ENCODE results near the gene PTPRN2. TPM values are rescaled to one million over a fixed set of nuclear protein-coding genes. Genes with fewer than 3 reads are reported as not detected.

The PTPRN2 gene
- total and polyA plus RNA-seq, 2 donors (not counting 1 experiment from before 2014, with no cell fraction given): 0.54 to 1.2 TPM

- peaks cover 8% of the 10 kb centered on the region for H3K9me3 ChIP-seq (ENCODE audit: control insufficient read depth, insufficient read depth, low read depth, low read length)
- H2AFZ ChIP-seq (ENCODE audit: low read length): no peak overlapping the region
- H3K4me3 ChIP-seq (replicated peaks in 1 of 4; ENCODE audit: control extremely low read depth in 1 of 4, insufficient read depth in 1 of 4, low read depth in 3 of 4, low read length in 4 of 4): no peak overlapping the region
- H3K27me3 ChIP-seq (ENCODE audit: control insufficient read depth, insufficient read depth, low read length): no peaks in the 10 kb centered on the region
- H3K4me2 ChIP-seq (ENCODE audit: extremely low read depth, insufficient read depth, low read length): no peak overlapping the region
- H3K79me2 ChIP-seq (ENCODE audit: control insufficient read depth, insufficient read depth, low read length): no peaks in the 10 kb centered on the region
- no peaks in the 10 kb centered on the region for H3K36me3 ChIP-seq (ENCODE audit: control insufficient read depth, insufficient read depth, low read length)
- no peaks in the 10 kb centered on the region for H4K20me1 ChIP-seq (ENCODE audit: control insufficient read depth, extremely low read depth, insufficient read depth, low read length)
- DNase-seq (ENCODE audit: low read depth in 2 of 2): no peak
- no peaks in the 10 kb centered on the region for H3K4me1 ChIP-seq (ENCODE audit: control insufficient read depth, extremely low read depth, insufficient read depth, low read length)
- no peak overlapping the region for H3K9ac ChIP-seq (ENCODE audit: insufficient read depth, low read length)
- TF ChIP-seq EZH2 (IDR thresholded peaks at IDR 0.05; ENCODE audit: low read length, missing control alignments) (no peak), CTCF (conservative IDR thresholded peaks at IDR 0.05 in 1 of 2, IDR thresholded peaks at IDR 0.05 in 1 of 2; ENCODE audit: low read depth in 1 of 2, low read length in 2 of 2) (no peak)
- H3K27ac ChIP-seq (ENCODE audit: insufficient read depth, low read length): no peak overlapping the region
Measured at GRCh38 chr7:158245724-158246041, 341.9 kb downstream of the PTPRN2 start.

GRCh38 chr7:158244873-158245723 lies 342.5 kb downstream of the PTPRN2 start:
- no peak for DNase-seq (ENCODE audit: low read depth in 2 of 2)
- no peaks in the 10 kb centered on the region for H3K27me3 ChIP-seq (ENCODE audit: control insufficient read depth, insufficient read depth, low read length)

GRCh38 chr7:158244430-158244829 lies 343.2 kb downstream of the PTPRN2 start:
- Histone ChIP-seq H3K27me3 (ENCODE audit: control insufficient read depth, insufficient read depth, low read length) (no peaks in the 10 kb centered on the region), H3K27ac (ENCODE audit: insufficient read depth, low read length) (no peak overlapping the region), H3K4me3 (replicated peaks in 1 of 4; ENCODE audit: control extremely low read depth in 1 of 4, insufficient read depth in 1 of 4, low read depth in 3 of 4, low read length in 4 of 4) (no peak overlapping the region), H3K36me3 (ENCODE audit: control insufficient read depth, insufficient read depth, low read length) (no peaks in the 10 kb centered on the region), H2AFZ (ENCODE audit: low read length) (no peak overlapping the region), H3K9ac (ENCODE audit: insufficient read depth, low read length) (no peak overlapping the region), H4K20me1 (ENCODE audit: control insufficient read depth, extremely low read depth, insufficient read depth, low read length) (no peaks in the 10 kb centered on the region), H3K79me2 (ENCODE audit: control insufficient read depth, insufficient read depth, low read length) (no peaks in the 10 kb centered on the region), H3K4me2 (ENCODE audit: extremely low read depth, insufficient read depth, low read length) (no peak overlapping the region), H3K4me1 (ENCODE audit: control insufficient read depth, extremely low read depth, insufficient read depth, low read length) (no peaks in the 10 kb centered on the region), H3K9me3 (ENCODE audit: control insufficient read depth, insufficient read depth, low read depth, low read length) (peaks cover 8% of the 10 kb centered on the region)
- no peak for TF ChIP-seq EZH2 (IDR thresholded peaks at IDR 0.05; ENCODE audit: low read length, missing control alignments)
- no peak for TF ChIP-seq CTCF (conservative IDR thresholded peaks at IDR 0.05 in 1 of 2, IDR thresholded peaks at IDR 0.05 in 1 of 2; ENCODE audit: low read depth in 1 of 2, low read length in 2 of 2)
- no peak for DNase-seq (ENCODE audit: low read depth in 2 of 2)

More at GRCh38 chr7:158244873-158245723, 342.5 kb downstream of the PTPRN2 start:
- no peak overlapping the region for H3K9ac ChIP-seq (ENCODE audit: insufficient read depth, low read length)
- H3K4me3 ChIP-seq (replicated peaks in 1 of 4; ENCODE audit: control extremely low read depth in 1 of 4, insufficient read depth in 1 of 4, low read depth in 3 of 4, low read length in 4 of 4): no peak overlapping the region
- no peak overlapping the region for H2AFZ ChIP-seq (ENCODE audit: low read length)
- no peaks in the 10 kb centered on the region for H3K36me3 ChIP-seq (ENCODE audit: control insufficient read depth, insufficient read depth, low read length)
- TF ChIP-seq CTCF (conservative IDR thresholded peaks at IDR 0.05 in 1 of 2, IDR thresholded peaks at IDR 0.05 in 1 of 2; ENCODE audit: low read depth in 1 of 2, low read length in 2 of 2) (no peak), EZH2 (IDR thresholded peaks at IDR 0.05; ENCODE audit: low read length, missing control alignments) (no peak)
- H3K79me2 ChIP-seq (ENCODE audit: control insufficient read depth, insufficient read depth, low read length): no peaks in the 10 kb centered on the region
- no peaks in the 10 kb centered on the region for H4K20me1 ChIP-seq (ENCODE audit: control insufficient read depth, extremely low read depth, insufficient read depth, low read length)
- H3K9me3 ChIP-seq (ENCODE audit: control insufficient read depth, insufficient read depth, low read depth, low read length): peaks cover 8% of the 10 kb centered on the region
- H3K27ac ChIP-seq (ENCODE audit: insufficient read depth, low read length): no peak overlapping the region
- no peak overlapping the region for H3K4me2 ChIP-seq (ENCODE audit: extremely low read depth, insufficient read depth, low read length)
- H3K4me1 ChIP-seq (ENCODE audit: control insufficient read depth, extremely low read depth, insufficient read depth, low read length): no peaks in the 10 kb centered on the region

All from fibroblast of lung (primary cell).